Panc1 (cell line): ENCODE results near the gene SETD6. TPM values are rescaled to one million over a fixed set of nuclear protein-coding genes. Genes with fewer than 3 reads are reported as not detected.

Experiments
- ATAC-seq: fragments of 200-7000 bp; cut with Tn5 transposase; 2 replicates; pipeline ENCODE4 v1.9.1; 2020; ENCODE audit warnings: mild to moderate bottlenecking, moderate library complexity
- BruUV-seq: library from RNA; stranded (reverse); fragments of 400-500 nt; replicated peaks from 2 replicates; lab custom pipeline; 2021; lab: Mats Ljungman, UMichigan
- CTCF ChIA-PET: fragments of 300-600 bp; sonication (Branson Sonifier 250); formaldehyde crosslinking; loops from one replicate; lab custom pipeline; 2022; ENCODE audit warnings: antibody characterized with exemption; lab: Charles Lee
- POLR2A ChIA-PET: fragments of 300-600 bp; sonication (Branson Sonifier 250); formaldehyde crosslinking; loops from one replicate; lab custom pipeline; 2022; ENCODE audit warnings: antibody characterized with exemption; lab: Charles Lee
- DNase-seq: peaks from one replicate; pipeline ENCODE4 v3.0.0-alpha.2; 2010; ENCODE audit warnings: low read depth, low spot score
- H3K27ac ChIP-seq: 2 replicates; pipeline ENCODE4 v1.5.1; 2011; ENCODE audit warnings: mild to moderate bottlenecking, low read length, inconsistent platforms
- H3K27me3 ChIP-seq: fragments of 200-500 bp; sonication (Bioruptor generic); 2 replicates; pipeline ENCODE4 v1.6.0; 2014; ENCODE audit warnings: low read length, inconsistent platforms; ENCODE audit not compliant: control insufficient read depth, insufficient read depth
- H3K36me3 ChIP-seq: fragments of 200-500 bp; sonication (Bioruptor generic); 2 replicates; pipeline ENCODE4 v1.5.1; 2014; ENCODE audit warnings: inconsistent platforms, mild to moderate bottlenecking, low read length, moderate library complexity; ENCODE audit not compliant: control insufficient read depth, insufficient read depth
- H3K4me1 ChIP-seq: 2 replicates; pipeline ENCODE4 v1.5.1; 2011; ENCODE audit warnings: inconsistent platforms, mild to moderate bottlenecking, low read length, moderate library complexity; ENCODE audit not compliant: control insufficient read depth, insufficient read depth
- H3K4me3 ChIP-seq, 2 experiments: 2 replicates each; pipeline ENCODE4 v1.5.1; 2011 to 2012; ENCODE audit warnings: low read depth in 2 of 2, low read length in 2 of 2, mild to moderate bottlenecking in 2 of 2, inconsistent platforms in 1 of 2, moderate library complexity in 1 of 2
- H3K9me3 ChIP-seq: fragments of 200-500 bp; sonication (Bioruptor generic); 2 replicates; pipeline ENCODE4 v1.5.1; 2014; ENCODE audit warnings: low read depth, mild to moderate bottlenecking, inconsistent platforms, low read length, moderate library complexity; ENCODE audit not compliant: control insufficient read depth, insufficient read depth
- POLR2AphosphoS5 ChIP-seq: IDR thresholded peaks from 2 replicates; pipeline ENCODE4 v1.6.1; 2012; ENCODE audit warnings: mild to moderate bottlenecking, low read depth, low read length, moderate library complexity
- SIN3A ChIP-seq: IDR thresholded peaks from 2 replicates; pipeline ENCODE4 v1.6.1; 2012; ENCODE audit warnings: low read depth, mild to moderate bottlenecking, low read length, moderate library complexity, borderline replicate concordance; ENCODE audit not compliant: insufficient read depth
- TCF7L2 ChIP-seq: IDR thresholded peaks from 2 replicates; pipeline ENCODE4 v1.6.1; 2011; ENCODE audit warnings: mild to moderate bottlenecking, low read depth, low read length, inconsistent platforms
- in situ Hi-C: cut with HindIII; loops from 2 replicates; pipeline ENCODE4 v1.10.0; 2016; ENCODE audit warnings: low sequenced_read_pairs, low pct_unique_long_range_greater_than_20kb
- intact Hi-C: fragments of 100-400 bp; cut with micrococcal nuclease; formaldehyde crosslinking; loops from one replicate; pipeline ENCODE4 v1.10.0; 2022; ENCODE audit not compliant: unreplicated experiment
- total RNA-seq: library from RNA; stranded (reverse); gene quantifications from one replicate; pipeline ENCODE4 v1.2.1, GENCODE V29; 2021; ENCODE audit not compliant: unreplicated experiment
- TF ChIP-seq, protein P1 (sequence below), 2 experiments: IDR thresholded peaks; 2 replicates each; pipeline ENCODE4 v1.6.1; 2011 to 2012; ENCODE audit warnings: low read depth in 2 of 2, control low read depth in 1 of 2, low read length in 1 of 2, mild to moderate bottlenecking in 1 of 2, moderate library complexity in 1 of 2; ENCODE audit not compliant: insufficient read depth in 1 of 2
- TF ChIP-seq, protein P2 (sequence below): fragments of 450-650 bp; IDR thresholded peaks from 2 replicates; pipeline ENCODE4 v1.5.1; 2017; ENCODE audit warnings: mild to moderate bottlenecking

Gene SETD6
- total RNA-seq, 1 experiment from 2014 or later = 28.3 TPM

DNA sequence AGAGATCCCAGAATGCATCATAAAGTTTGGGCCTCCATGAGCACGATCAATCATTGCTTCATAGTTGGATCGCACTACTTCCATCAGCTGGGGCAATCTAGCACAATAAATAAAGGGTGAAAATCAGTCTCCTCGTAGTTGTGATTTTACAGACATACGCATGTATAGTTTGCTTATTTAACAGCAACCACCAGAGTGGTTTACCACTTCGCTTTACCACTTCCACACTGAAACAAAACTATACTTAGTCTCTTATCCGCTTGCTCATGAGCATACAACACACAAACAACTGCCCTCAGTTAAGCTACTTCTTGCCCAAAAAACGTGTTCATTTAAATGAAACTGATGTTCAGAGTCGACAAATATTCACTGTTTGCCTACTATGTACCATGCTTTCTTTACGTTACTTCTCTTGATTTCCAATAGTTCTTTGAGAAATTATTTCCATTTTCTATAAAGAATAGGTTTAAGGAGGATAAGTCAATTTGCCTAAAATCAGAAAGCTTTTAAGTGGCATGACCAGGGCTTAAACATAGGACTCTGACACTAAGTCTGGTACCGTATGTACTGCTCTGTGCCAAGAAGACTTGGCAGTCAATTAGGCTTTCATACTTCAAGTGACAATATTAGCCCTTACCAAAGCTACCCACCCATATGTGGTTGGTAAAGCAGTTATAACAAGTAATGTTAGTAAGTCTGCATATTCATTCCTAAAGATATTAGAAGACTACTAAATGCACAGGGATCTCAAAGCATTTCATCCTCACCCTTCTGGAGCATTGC is 22.0 kb downstream of the SETD6 start:
- DNase-seq (no peak), ATAC-seq (no peak)
- H3K4me3 ChIP-seq = no peak overlapping the region
- no TSS peak for BruUV-seq
- TF ChIP-seq POLR2AphosphoS5 = no peak
- TF ChIP-seq SIN3A = no peak
- no peak for TF ChIP-seq TCF7L2
- ChIA-PET POLR2A (interaction anchor here (0.9 kb wide), 1 partner anchor 9 kb away, joined by 12 read pairs; no protein-coding TSS in a partner anchor), CTCF (no interaction called here)
- in situ Hi-C loops (no loop called here), intact Hi-C loops (no loop called here)
- no peaks in the 10 kb centered on the region for H3K9me3 ChIP-seq
- peaks cover 54% of the 10 kb centered on the region for H3K36me3 ChIP-seq
- H3K27me3 ChIP-seq = no peaks in the 10 kb centered on the region
- H3K27ac ChIP-seq = no peak overlapping the region
- H3K4me1 ChIP-seq = no peaks in the 10 kb centered on the region

DNA sequence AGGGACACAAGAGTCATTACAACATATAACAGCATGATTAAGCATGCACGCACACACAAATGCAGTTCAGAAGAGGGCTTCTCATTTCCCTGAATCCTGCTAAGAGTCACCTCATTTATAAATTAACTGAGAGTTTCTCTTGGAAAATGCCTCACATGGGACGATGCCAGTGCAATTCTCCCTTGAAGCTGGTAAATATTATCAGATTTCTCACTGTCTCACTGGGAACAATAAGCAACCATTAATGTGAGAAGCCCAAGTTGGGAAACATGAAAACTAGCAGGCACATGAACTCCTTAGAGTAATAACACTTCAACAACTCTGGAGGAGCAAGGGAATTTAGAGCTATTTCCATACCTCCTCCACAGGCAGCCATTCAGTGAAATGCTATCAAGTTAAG is 26.4 kb downstream of the SETD6 start:
- H3K27ac ChIP-seq = no peak overlapping the region
- TF ChIP-seq POLR2AphosphoS5 (no peak), SIN3A (no peak), TCF7L2 (no peak)
- TF ChIP-seq, protein P1, sequence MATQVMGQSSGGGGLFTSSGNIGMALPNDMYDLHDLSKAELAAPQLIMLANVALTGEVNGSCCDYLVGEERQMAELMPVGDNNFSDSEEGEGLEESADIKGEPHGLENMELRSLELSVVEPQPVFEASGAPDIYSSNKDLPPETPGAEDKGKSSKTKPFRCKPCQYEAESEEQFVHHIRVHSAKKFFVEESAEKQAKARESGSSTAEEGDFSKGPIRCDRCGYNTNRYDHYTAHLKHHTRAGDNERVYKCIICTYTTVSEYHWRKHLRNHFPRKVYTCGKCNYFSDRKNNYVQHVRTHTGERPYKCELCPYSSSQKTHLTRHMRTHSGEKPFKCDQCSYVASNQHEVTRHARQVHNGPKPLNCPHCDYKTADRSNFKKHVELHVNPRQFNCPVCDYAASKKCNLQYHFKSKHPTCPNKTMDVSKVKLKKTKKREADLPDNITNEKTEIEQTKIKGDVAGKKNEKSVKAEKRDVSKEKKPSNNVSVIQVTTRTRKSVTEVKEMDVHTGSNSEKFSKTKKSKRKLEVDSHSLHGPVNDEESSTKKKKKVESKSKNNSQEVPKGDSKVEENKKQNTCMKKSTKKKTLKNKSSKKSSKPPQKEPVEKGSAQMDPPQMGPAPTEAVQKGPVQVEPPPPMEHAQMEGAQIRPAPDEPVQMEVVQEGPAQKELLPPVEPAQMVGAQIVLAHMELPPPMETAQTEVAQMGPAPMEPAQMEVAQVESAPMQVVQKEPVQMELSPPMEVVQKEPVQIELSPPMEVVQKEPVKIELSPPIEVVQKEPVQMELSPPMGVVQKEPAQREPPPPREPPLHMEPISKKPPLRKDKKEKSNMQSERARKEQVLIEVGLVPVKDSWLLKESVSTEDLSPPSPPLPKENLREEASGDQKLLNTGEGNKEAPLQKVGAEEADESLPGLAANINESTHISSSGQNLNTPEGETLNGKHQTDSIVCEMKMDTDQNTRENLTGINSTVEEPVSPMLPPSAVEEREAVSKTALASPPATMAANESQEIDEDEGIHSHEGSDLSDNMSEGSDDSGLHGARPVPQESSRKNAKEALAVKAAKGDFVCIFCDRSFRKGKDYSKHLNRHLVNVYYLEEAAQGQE (IDR thresholded peaks at IDR 0.05; ENCODE audit: insufficient read depth in 1 of 2, low read depth in 2 of 2, low read length in 1 of 2) = no peak
- TF ChIP-seq, protein P2, sequence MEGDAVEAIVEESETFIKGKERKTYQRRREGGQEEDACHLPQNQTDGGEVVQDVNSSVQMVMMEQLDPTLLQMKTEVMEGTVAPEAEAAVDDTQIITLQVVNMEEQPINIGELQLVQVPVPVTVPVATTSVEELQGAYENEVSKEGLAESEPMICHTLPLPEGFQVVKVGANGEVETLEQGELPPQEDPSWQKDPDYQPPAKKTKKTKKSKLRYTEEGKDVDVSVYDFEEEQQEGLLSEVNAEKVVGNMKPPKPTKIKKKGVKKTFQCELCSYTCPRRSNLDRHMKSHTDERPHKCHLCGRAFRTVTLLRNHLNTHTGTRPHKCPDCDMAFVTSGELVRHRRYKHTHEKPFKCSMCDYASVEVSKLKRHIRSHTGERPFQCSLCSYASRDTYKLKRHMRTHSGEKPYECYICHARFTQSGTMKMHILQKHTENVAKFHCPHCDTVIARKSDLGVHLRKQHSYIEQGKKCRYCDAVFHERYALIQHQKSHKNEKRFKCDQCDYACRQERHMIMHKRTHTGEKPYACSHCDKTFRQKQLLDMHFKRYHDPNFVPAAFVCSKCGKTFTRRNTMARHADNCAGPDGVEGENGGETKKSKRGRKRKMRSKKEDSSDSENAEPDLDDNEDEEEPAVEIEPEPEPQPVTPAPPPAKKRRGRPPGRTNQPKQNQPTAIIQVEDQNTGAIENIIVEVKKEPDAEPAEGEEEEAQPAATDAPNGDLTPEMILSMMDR = no peak
- in situ Hi-C loops = no loop called here
- peaks cover 54% of the 10 kb centered on the region for H3K36me3 ChIP-seq
- H3K9me3 ChIP-seq = no peaks in the 10 kb centered on the region
- no TSS peak for BruUV-seq
- ATAC-seq (no peak), DNase-seq (no peak)
- no peaks in the 10 kb centered on the region for H3K4me1 ChIP-seq
- CTCF ChIA-PET = no interaction called here
- no peak overlapping the region for H3K4me3 ChIP-seq
- intact Hi-C loops = no loop called here
- no peaks in the 10 kb centered on the region for H3K27me3 ChIP-seq
- POLR2A ChIA-PET = no interaction called here

DNA sequence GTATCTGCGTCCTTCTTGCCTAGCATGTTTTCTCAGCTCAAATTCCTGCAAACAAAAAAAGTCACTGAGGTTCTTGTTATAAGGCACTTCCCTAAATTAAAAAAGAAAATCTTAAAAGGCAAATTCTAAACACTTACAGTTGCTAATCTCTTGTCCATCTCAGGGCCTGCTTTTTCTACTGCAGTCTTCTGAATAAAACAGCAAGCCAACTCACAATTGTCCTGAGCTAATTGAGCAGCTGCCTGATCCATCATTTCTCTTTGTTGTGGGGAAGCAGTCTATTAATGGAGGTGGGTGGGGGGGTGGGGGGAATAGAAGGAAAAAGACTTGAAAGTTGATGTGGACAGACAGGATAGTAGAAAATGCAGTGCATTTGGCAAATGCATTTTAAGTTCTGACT is 27.0 kb downstream of the SETD6 start:
- in situ Hi-C loops (no loop called here), intact Hi-C loops (no loop called here)
- TF ChIP-seq SIN3A = no peak
- TF ChIP-seq, protein P1 (IDR thresholded peaks at IDR 0.05; ENCODE audit: insufficient read depth in 1 of 2, low read depth in 2 of 2, low read length in 1 of 2) = no peak
- no peak for TF ChIP-seq POLR2AphosphoS5
- TF ChIP-seq, protein P2 = no peak
- TF ChIP-seq TCF7L2 = no peak
- ChIA-PET POLR2A (no interaction called here), CTCF (interaction anchor here (0.6 kb wide), 1 partner anchor 78 kb away, joined by 9 read pairs; no protein-coding TSS in a partner anchor)
- H3K9me3 ChIP-seq = no peaks in the 10 kb centered on the region
- H3K4me1 ChIP-seq = no peaks in the 10 kb centered on the region
- no peaks in the 10 kb centered on the region for H3K27me3 ChIP-seq
- no peak overlapping the region for H3K27ac ChIP-seq
- no peak for ATAC-seq
- BruUV-seq = no TSS peak
- no peak for DNase-seq
- no peak overlapping the region for H3K4me3 ChIP-seq
- H3K36me3 ChIP-seq = peaks cover 52% of the 10 kb centered on the region
